OCI-LY3 (cell line): ENCODE results near the gene RAB20.

Experiments
- H2AFZ ChIP-seq: fragments of 200-600, 300-600 bp; shearing (Covaris generic); 2 replicates; pipeline ENCODE4 v1.6.0; 2014; ENCODE audit warnings: antibody characterized with exemption, low read depth, low read length
- H3K27ac ChIP-seq: fragments of 200-600, 300-600 bp; sonication (generic); 2 replicates; pipeline ENCODE4 v1.5.1; 2014; ENCODE audit warnings: mild to moderate bottlenecking, low read length, moderate library complexity, mixed read lengths
- H3K27me3 ChIP-seq: fragments of 200-600, 300-600 bp; sonication (generic); 2 replicates; pipeline ENCODE4 v1.6.1; 2014; ENCODE audit warnings: low read depth, low read length, mixed read lengths
- H3K36me3 ChIP-seq: fragments of 200-600, 300-600 bp; sonication (generic); replicated peaks from 2 replicates; pipeline ENCODE3; 2014; ENCODE audit warnings: low read depth, low read length, mixed read lengths
- H3K4me1 ChIP-seq: fragments of 300-600, 200-600 bp; sonication (generic); 2 replicates; pipeline ENCODE4 v1.6.1; 2014; ENCODE audit warnings: low read length, mixed read lengths
- H3K4me2 ChIP-seq: fragments of 200-600, 300-600 bp; sonication (generic); 2 replicates; pipeline ENCODE4 v1.6.1; 2014; ENCODE audit warnings: low read length, mixed read lengths
- H3K4me3 ChIP-seq: fragments of 300-600, 200-600 bp; sonication (generic); 2 replicates; pipeline ENCODE4 v1.5.1; 2014; ENCODE audit warnings: antibody characterized with exemption, mild to moderate bottlenecking, low read length, moderate library complexity
- H3K79me2 ChIP-seq: fragments of 300-600, 200-600 bp; shearing (Covaris generic); 2 replicates; pipeline ENCODE4 v1.6.1; 2014; ENCODE audit warnings: mild to moderate bottlenecking, low read length, mixed read lengths
- H3K9ac ChIP-seq: fragments of 300-600, 200-600 bp; shearing (Covaris generic); 2 replicates; pipeline ENCODE4 v1.6.0; 2014; ENCODE audit warnings: mild to moderate bottlenecking, low read length, moderate library complexity
- H3K9me3 ChIP-seq: fragments of 200-600, 300-600 bp; shearing (Covaris generic); 2 replicates; pipeline ENCODE4 v1.6.1; 2014; ENCODE audit warnings: low read length, mixed read lengths; ENCODE audit not compliant: insufficient read depth
- H4K20me1 ChIP-seq: fragments of 200-600, 300-600 bp; sonication (generic); 2 replicates; pipeline ENCODE4 v1.6.1; 2016; ENCODE audit warnings: low read length, mixed read lengths; ENCODE audit not compliant: insufficient read depth
- EZH2phosphoT487 ChIP-seq: fragments of 200-600 bp; shearing (Covaris generic); IDR thresholded peaks from 2 replicates; pipeline ENCODE4 v1.6.1; 2018; ENCODE audit warnings: antibody characterized with exemption, mixed run types, low read depth
- TF ChIP-seq, protein P1 (sequence below): fragments of 200-600, 300-600 bp; sonication (generic); IDR thresholded peaks from 2 replicates; pipeline ENCODE4 v1.5.1; 2014; ENCODE audit warnings: antibody characterized with exemption, low read length, low read depth

RAB20 gene

DNA sequence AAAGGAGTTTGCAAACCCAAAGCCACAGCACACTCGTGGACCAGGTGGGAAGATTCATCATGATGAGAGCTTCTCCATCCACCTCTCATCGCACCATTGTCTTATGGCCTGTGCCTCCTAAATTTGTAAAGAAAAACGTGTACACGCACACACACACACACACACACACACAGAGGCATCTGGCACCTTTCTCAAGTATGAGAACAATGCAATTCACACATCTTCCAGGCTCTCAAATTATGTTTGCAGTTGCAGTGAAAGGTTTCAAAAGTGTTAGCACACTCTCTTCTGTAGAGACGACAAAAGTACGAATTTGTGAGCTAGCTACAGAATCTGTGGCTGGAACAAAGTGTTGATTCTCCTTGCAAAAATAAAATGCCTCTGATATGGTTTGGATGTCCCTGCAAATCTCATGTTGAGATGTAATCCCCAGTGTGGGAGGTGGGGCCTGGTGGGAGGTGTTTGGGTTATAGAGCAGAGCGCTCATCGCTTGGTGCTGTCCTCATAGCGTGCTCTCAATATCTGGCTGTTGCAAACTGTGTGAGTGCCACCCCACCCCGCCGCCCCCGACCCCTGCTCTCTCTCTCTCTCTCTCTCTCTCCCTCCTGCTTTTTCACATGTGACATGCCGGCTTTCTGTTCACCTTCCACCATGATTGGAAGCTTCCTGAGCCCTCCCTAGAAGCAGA is 21.8 kb upstream of the RAB20 start:
- no peaks in the 10 kb centered on the region for H4K20me1 ChIP-seq
- no peaks in the 10 kb centered on the region for H3K36me3 ChIP-seq
- no peak overlapping the region for H2AFZ ChIP-seq
- H3K4me3 ChIP-seq, result no peak overlapping the region
- no peak overlapping the region for H3K4me2 ChIP-seq
- H3K9ac ChIP-seq, result no peak overlapping the region
- H3K79me2 ChIP-seq, result no peaks in the 10 kb centered on the region
- no peak for TF ChIP-seq EZH2phosphoT487
- TF ChIP-seq, protein P1, sequence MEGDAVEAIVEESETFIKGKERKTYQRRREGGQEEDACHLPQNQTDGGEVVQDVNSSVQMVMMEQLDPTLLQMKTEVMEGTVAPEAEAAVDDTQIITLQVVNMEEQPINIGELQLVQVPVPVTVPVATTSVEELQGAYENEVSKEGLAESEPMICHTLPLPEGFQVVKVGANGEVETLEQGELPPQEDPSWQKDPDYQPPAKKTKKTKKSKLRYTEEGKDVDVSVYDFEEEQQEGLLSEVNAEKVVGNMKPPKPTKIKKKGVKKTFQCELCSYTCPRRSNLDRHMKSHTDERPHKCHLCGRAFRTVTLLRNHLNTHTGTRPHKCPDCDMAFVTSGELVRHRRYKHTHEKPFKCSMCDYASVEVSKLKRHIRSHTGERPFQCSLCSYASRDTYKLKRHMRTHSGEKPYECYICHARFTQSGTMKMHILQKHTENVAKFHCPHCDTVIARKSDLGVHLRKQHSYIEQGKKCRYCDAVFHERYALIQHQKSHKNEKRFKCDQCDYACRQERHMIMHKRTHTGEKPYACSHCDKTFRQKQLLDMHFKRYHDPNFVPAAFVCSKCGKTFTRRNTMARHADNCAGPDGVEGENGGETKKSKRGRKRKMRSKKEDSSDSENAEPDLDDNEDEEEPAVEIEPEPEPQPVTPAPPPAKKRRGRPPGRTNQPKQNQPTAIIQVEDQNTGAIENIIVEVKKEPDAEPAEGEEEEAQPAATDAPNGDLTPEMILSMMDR, result no peak
- no peaks in the 10 kb centered on the region for H3K9me3 ChIP-seq
- peaks cover 28% of the 10 kb centered on the region for H3K27me3 ChIP-seq
- no peak overlapping the region for H3K27ac ChIP-seq
- H3K4me1 ChIP-seq, result peaks cover 3% of the 10 kb centered on the region; the same call in 1 of the 2 replicates

- Histone ChIP-seq H3K36me3 (no peaks in the 10 kb centered on the region), H3K9me3 (no peaks in the 10 kb centered on the region), H3K4me1 (peaks cover 3% of the 10 kb centered on the region; the same call in 1 of the 2 replicates), H2AFZ (no peak overlapping the region), H4K20me1 (no peaks in the 10 kb centered on the region), H3K27ac (no peak overlapping the region), H3K27me3 (peaks cover 29% of the 10 kb centered on the region), H3K4me3 (no peak overlapping the region), H3K4me2 (no peak overlapping the region), H3K79me2 (no peaks in the 10 kb centered on the region), H3K9ac (no peak overlapping the region)
- TF ChIP-seq, protein P1, result no peak
- no peak for TF ChIP-seq EZH2phosphoT487
Measured at GRCh38 chr13:110582421-110582954, 21.0 kb upstream of the RAB20 start.

DNA sequence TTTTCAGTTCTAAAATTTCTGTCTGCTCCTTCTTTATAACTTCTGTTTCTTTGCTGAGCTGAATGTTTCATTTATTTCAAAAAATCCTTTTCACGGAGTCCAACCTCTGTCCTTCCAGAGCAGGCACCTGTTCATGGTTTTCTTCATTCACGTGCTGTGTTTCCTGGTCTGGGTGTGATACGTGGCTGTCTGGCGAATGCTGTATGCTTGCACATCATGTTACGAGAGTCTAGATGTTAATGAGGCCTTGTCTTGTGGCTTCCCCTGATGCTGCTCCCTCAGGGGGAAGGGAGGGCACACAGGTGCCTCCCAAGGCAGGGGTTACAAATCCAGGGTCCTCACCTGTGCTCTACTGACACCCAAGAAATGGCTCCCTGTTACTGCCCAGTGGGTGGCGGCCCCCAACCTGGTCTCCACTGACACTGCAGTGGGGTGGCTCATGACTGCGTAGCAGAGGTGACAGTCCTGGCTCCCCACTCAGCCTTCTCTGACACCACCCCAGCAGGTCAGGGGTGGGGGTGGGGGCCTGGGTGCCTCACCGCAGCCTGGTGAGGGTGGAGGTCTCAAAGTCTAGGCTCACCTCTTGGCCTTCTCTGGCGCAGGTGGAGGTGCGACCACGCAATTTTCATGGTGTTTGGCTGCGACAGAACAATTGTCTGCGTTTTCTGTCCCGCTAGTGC is 20.1 kb upstream of the RAB20 start:
- Histone ChIP-seq H4K20me1 (no peaks in the 10 kb centered on the region), H3K4me3 (no peak overlapping the region), H2AFZ (no peak overlapping the region; the same call in 1 of the 2 replicates), H3K9ac (no peak overlapping the region), H3K27ac (no peak overlapping the region), H3K4me2 (no peak overlapping the region), H3K4me1 (peaks cover 3% of the 10 kb centered on the region; the same call in 1 of the 2 replicates), H3K27me3 (peaks cover 32% of the 10 kb centered on the region), H3K79me2 (no peaks in the 10 kb centered on the region), H3K9me3 (no peaks in the 10 kb centered on the region), H3K36me3 (no peaks in the 10 kb centered on the region)
- TF ChIP-seq, protein P1, result no peak
- TF ChIP-seq EZH2phosphoT487, result no peak

- no peak overlapping the region for H3K27ac ChIP-seq
- TF ChIP-seq, protein P1, result no peak
- no peak for TF ChIP-seq EZH2phosphoT487
Measured at GRCh38 chr13:110580800-110581199, 19.3 kb upstream of the RAB20 start.

More at GRCh38 chr13:110580800-110581199, 19.3 kb upstream of the RAB20 start:
- Histone ChIP-seq H2AFZ (no peak overlapping the region), H3K4me2 (no peak overlapping the region), H3K9ac (no peak overlapping the region), H3K36me3 (no peaks in the 10 kb centered on the region), H3K4me1 (peaks cover 9% of the 10 kb centered on the region), H3K9me3 (no peaks in the 10 kb centered on the region), H3K27me3 (peaks cover 32% of the 10 kb centered on the region), H3K79me2 (no peaks in the 10 kb centered on the region), H3K4me3 (no peak overlapping the region), H4K20me1 (no peaks in the 10 kb centered on the region)
